DND-41 (cell line): ENCODE results near the gene PI16.

Experiments used
- ATAC-seq: fragments of 200-7000 bp; cut with Tn5 transposase; 3 replicates; pipeline ENCODE4 v1.9.1; 2021; ENCODE audit warnings: low read depth; ENCODE audit not compliant: insufficient read depth
- DNase-seq: peaks from one replicate; pipeline ENCODE4 v3.0.0-alpha.2; 2020
- H2AFZ ChIP-seq: 2 replicates; pipeline ENCODE4 v1.6.0; 2012; ENCODE audit warnings: low read depth, low read length
- H3K27ac ChIP-seq: 2 replicates; pipeline ENCODE4 v1.5.1; 2012; ENCODE audit warnings: low read length, inconsistent platforms
- H3K27me3 ChIP-seq: fragments of 200-600 bp; sonication (generic); 2 replicates; pipeline ENCODE4 v1.6.0; 2012; ENCODE audit warnings: low read length, mild to moderate bottlenecking, inconsistent platforms; ENCODE audit not compliant: insufficient read depth, poor library complexity
- H3K36me3 ChIP-seq: 2 replicates; pipeline ENCODE4 v1.5.1; 2012; ENCODE audit warnings: low read length, inconsistent platforms; ENCODE audit not compliant: insufficient read depth
- H3K4me1 ChIP-seq: 2 replicates; pipeline ENCODE4 v1.5.1; 2012; ENCODE audit warnings: mild to moderate bottlenecking, low read length; ENCODE audit not compliant: insufficient read depth
- H3K4me2 ChIP-seq: 2 replicates; pipeline ENCODE4 v1.6.0; 2012; ENCODE audit warnings: mild to moderate bottlenecking, moderate library complexity, low read length, inconsistent platforms; ENCODE audit not compliant: insufficient read depth
- H3K4me3 ChIP-seq, 2 experiments: fragments of 200-600 bp in 1 of 2; shearing (Covaris generic) in 1 of 2; 2 replicates each; pipeline ENCODE4 v1.5.1; 2012 to 2016; ENCODE audit warnings: inconsistent platforms in 2 of 2, low read length in 2 of 2, mild to moderate bottlenecking in 2 of 2, low read depth in 1 of 2, moderate library complexity in 1 of 2
- H3K79me2 ChIP-seq: 2 replicates; pipeline ENCODE4 v1.6.0; 2012; ENCODE audit warnings: low read length, inconsistent platforms; ENCODE audit not compliant: insufficient read depth
- H3K9ac ChIP-seq: 2 replicates; pipeline ENCODE4 v1.6.0; 2012; ENCODE audit warnings: low read depth, mild to moderate bottlenecking, inconsistent platforms, low read length, moderate library complexity
- H3K9me3 ChIP-seq: 2 replicates; pipeline ENCODE4 v1.5.1; 2012; ENCODE audit warnings: low read length, moderate library complexity, mild to moderate bottlenecking, inconsistent platforms; ENCODE audit not compliant: insufficient read depth, severe bottlenecking
- H4K20me1 ChIP-seq: 2 replicates; pipeline ENCODE4 v1.6.0; 2012; ENCODE audit warnings: low read length; ENCODE audit not compliant: insufficient read depth
- CTCF ChIP-seq: IDR thresholded peaks from 2 replicates; pipeline ENCODE4 v1.5.1; 2012; ENCODE audit warnings: borderline replicate concordance, low read length, moderate library complexity, mild to moderate bottlenecking; ENCODE audit not compliant: poor library complexity, severe bottlenecking; ENCODE audit errors: extremely low read depth
- EZH2 ChIP-seq: IDR thresholded peaks from 3 replicates; pipeline ENCODE4 v1.6.1; 2012; ENCODE audit warnings: borderline replicate concordance, low read depth, mild to moderate bottlenecking, moderate library complexity, low read length, inconsistent platforms; ENCODE audit not compliant: severe bottlenecking

PI16 gene

GRCh38 chr6:36917541-36918193 is 36.9 kb upstream of the PI16 start:
- no peaks in the 10 kb centered on the region for H3K9me3 ChIP-seq
- 0 out of 2 replicates have a peak overlapping the region, but pooled peaks have one; percentile 28 for H3K27ac ChIP-seq

GRCh38 chr6:36920049-36920448 is 34.5 kb upstream of the PI16 start:
- Histone ChIP-seq H3K4me2 (no peak overlapping the region), H3K79me2 (no peaks in the 10 kb centered on the region; the same call in none of the 2 replicates), H3K4me1 (no peaks in the 10 kb centered on the region), H3K9me3 (no peaks in the 10 kb centered on the region), H2AFZ (no peak overlapping the region), H3K4me3 (no peak overlapping the region), H3K27ac (no peak overlapping the region), H3K27me3 (no peaks in the 10 kb centered on the region), H3K9ac (no peak overlapping the region), H3K36me3 (peaks cover 92% of the 10 kb centered on the region), H4K20me1 (no peaks in the 10 kb centered on the region)
- ATAC-seq (no peak), DNase-seq (no peak)
- TF ChIP-seq EZH2: no peak

More at GRCh38 chr6:36917541-36918193, 36.9 kb upstream of the PI16 start:
- Histone ChIP-seq H3K79me2 (peaks cover 9% of the 10 kb centered on the region), H3K9ac (no peak overlapping the region), H2AFZ (no peak overlapping the region), H3K4me3 (no peak overlapping the region), H4K20me1 (no peaks in the 10 kb centered on the region), H3K27me3 (no peaks in the 10 kb centered on the region), H3K4me2 (no peak overlapping the region), H3K4me1 (peaks cover 19% of the 10 kb centered on the region), H3K36me3 (peaks cover 87% of the 10 kb centered on the region)
- ATAC-seq: no peak
- TF ChIP-seq EZH2 (no peak), CTCF (no peak)
- DNase-seq: no peak

GRCh38 chr6:36920546-36920945 is 34.0 kb upstream of the PI16 start:
- Histone ChIP-seq H2AFZ (no peak overlapping the region), H3K27ac (no peak overlapping the region), H3K27me3 (no peaks in the 10 kb centered on the region), H3K9ac (no peak overlapping the region), H3K4me2 (no peak overlapping the region), H3K4me3 (no peak overlapping the region), H3K36me3 (peaks cover 91% of the 10 kb centered on the region), H3K4me1 (no peaks in the 10 kb centered on the region), H4K20me1 (no peaks in the 10 kb centered on the region), H3K9me3 (no peaks in the 10 kb centered on the region), H3K79me2 (no peaks in the 10 kb centered on the region; the same call in 1 of the 2 replicates)
- no peak for DNase-seq
- no peak for TF ChIP-seq EZH2
- TF ChIP-seq CTCF: no peak
- no peak for ATAC-seq

- Histone ChIP-seq H3K36me3 (peaks cover 60% of the 10 kb centered on the region), H3K79me2 (no peaks in the 10 kb centered on the region), H3K4me1 (no peaks in the 10 kb centered on the region), H3K27me3 (no peaks in the 10 kb centered on the region), H3K4me2 (no peak overlapping the region), H3K27ac (no peak overlapping the region), H3K9ac (no peak overlapping the region), H3K9me3 (no peaks in the 10 kb centered on the region), H4K20me1 (no peaks in the 10 kb centered on the region), H3K4me3 (no peak overlapping the region), H2AFZ (no peak overlapping the region)
- TF ChIP-seq CTCF (no peak), EZH2 (no peak)
- DNase-seq (peak; percentile 41), ATAC-seq (peak; percentile 77)
Measured at GRCh38 chr6:36924131-36924530, 30.4 kb upstream of the PI16 start.
